IMR-90 (cell line): ENCODE measurements around the gene FOXO3. TPM values are rescaled to one million over a fixed set of nuclear protein-coding genes. Genes with fewer than 3 reads are reported as not detected.
A peak's percentile ranks its signal among the peaks of the same experiment; 100 is the strongest.

Experiments used
- ATAC-seq: fragments of 200-7000 bp; cut with Tn5 transposase; 2 replicates; pipeline ENCODE4 v1.9.1; 2020; ENCODE audit warnings: low read depth, mild to moderate bottlenecking, moderate library complexity
- BruUV-seq: library from RNA; stranded (reverse); fragments of 400-500 nt; replicated peaks from 2 replicates; lab custom pipeline; 2021; lab: Mats Ljungman, UMichigan
- CTCF ChIA-PET: fragments of 300-600 bp; formaldehyde crosslinking; extraction: SDS; loops from one replicate; lab custom pipeline; 2021; ENCODE audit warnings: antibody characterized with exemption; lab: Yijun Ruan, JAX
- POLR2A ChIA-PET: fragments of 300-600 bp; sonication (Branson Sonifier 250); formaldehyde crosslinking; loops from one replicate; lab custom pipeline; 2022; ENCODE audit warnings: antibody characterized with exemption; ENCODE audit not compliant: unreplicated experiment; lab: Charles Lee
- DNase-seq: peaks from one replicate; pipeline ENCODE4 v3.0.0; 2013
- H2AFZ ChIP-seq: replicated peaks from 2 replicates; pipeline ENCODE3; 2013; ENCODE audit warnings: low read length, mild to moderate bottlenecking; ENCODE audit not compliant: poor library complexity
- H2AK5ac ChIP-seq: 2 replicates; pipeline ENCODE4 v1.6.1; 2013; ENCODE audit warnings: low read depth, low read length, inconsistent platforms
- H2AK9ac ChIP-seq: replicated peaks from 2 replicates; pipeline ENCODE3; 2013; ENCODE audit warnings: mild to moderate bottlenecking, low read depth, low read length, moderate library complexity; ENCODE audit not compliant: poor library complexity
- H2BK120ac ChIP-seq: 2 replicates; pipeline ENCODE4 v1.6.1; 2013; ENCODE audit warnings: low read depth, low read length, inconsistent platforms
- H2BK15ac ChIP-seq: 3 replicates; pipeline ENCODE4 v1.6.1; 2013; ENCODE audit warnings: low read depth, low read length, inconsistent platforms
- H2BK20ac ChIP-seq: 2 replicates; pipeline ENCODE4 v1.6.1; 2013; ENCODE audit warnings: low read depth, mild to moderate bottlenecking, inconsistent platforms, low read length, moderate library complexity
- H2BK5ac ChIP-seq: 2 replicates; pipeline ENCODE4 v1.6.1; 2013; ENCODE audit warnings: mild to moderate bottlenecking, low read depth, low read length, inconsistent platforms; ENCODE audit not compliant: poor library complexity, severe bottlenecking
- H3K14ac ChIP-seq: replicated peaks from 2 replicates; pipeline ENCODE4 v1.6.1; 2013; ENCODE audit warnings: low read depth, low read length, inconsistent platforms
- H3K18ac ChIP-seq: 2 replicates; pipeline ENCODE4 v1.6.1; 2013; ENCODE audit warnings: low read depth, low read length, control low read depth
- H3K23ac ChIP-seq: 2 replicates; pipeline ENCODE4 v1.6.1; 2013; ENCODE audit warnings: low read depth, low read length, inconsistent platforms
- H3K27ac ChIP-seq: 2 replicates; pipeline ENCODE4 v1.5.1; 2013; ENCODE audit warnings: mild to moderate bottlenecking, control low read depth, low read length; ENCODE audit not compliant: insufficient read depth
- H3K27me3 ChIP-seq: 2 replicates; pipeline ENCODE4 v1.6.1; 2013; ENCODE audit warnings: low read length; ENCODE audit not compliant: control insufficient read depth, insufficient read depth
- H3K36me3 ChIP-seq: 2 replicates; pipeline ENCODE4 v1.6.1; 2013; ENCODE audit warnings: low read length, mixed read lengths; ENCODE audit not compliant: control insufficient read depth, insufficient read depth
- H3K4ac ChIP-seq: 2 replicates; pipeline ENCODE4 v1.6.1; 2013; ENCODE audit warnings: low read depth, low read length, inconsistent platforms
- H3K4me1 ChIP-seq: 2 replicates; pipeline ENCODE4 v1.6.1; 2013; ENCODE audit warnings: low read length, mixed read lengths; ENCODE audit not compliant: control insufficient read depth, insufficient read depth
- H3K4me2 ChIP-seq: 2 replicates; pipeline ENCODE4 v1.6.1; 2013; ENCODE audit warnings: low read depth, mild to moderate bottlenecking, control low read depth, low read length, moderate library complexity
- H3K4me3 ChIP-seq: 2 replicates; pipeline ENCODE4 v1.5.1; 2013; ENCODE audit warnings: low read depth, mild to moderate bottlenecking, control low read depth, low read length, moderate library complexity; ENCODE audit not compliant: insufficient read depth
- H3K56ac ChIP-seq: 2 replicates; pipeline ENCODE4 v1.6.1; 2013; ENCODE audit warnings: low read length, inconsistent platforms; ENCODE audit not compliant: insufficient read depth; ENCODE audit errors: extremely low read depth
- H3K79me1 ChIP-seq, 2 experiments: 2 replicates each; pipeline ENCODE4 v1.6.1; 2013; ENCODE audit warnings: low read length in 2 of 2, inconsistent platforms in 1 of 2, low read depth in 1 of 2
- H3K9ac ChIP-seq: 2 replicates; pipeline ENCODE4 v1.6.1; 2013; ENCODE audit warnings: low read depth, low read length, control low read depth
- H3K9me1 ChIP-seq: 2 replicates; pipeline ENCODE4 v1.6.1; 2013; ENCODE audit warnings: low read length, inconsistent platforms; ENCODE audit not compliant: insufficient read depth
- H3K9me3 ChIP-seq: 2 replicates; pipeline ENCODE4 v1.6.1; 2013; ENCODE audit warnings: low read length; ENCODE audit not compliant: control insufficient read depth, insufficient read depth
- H4K20me1 ChIP-seq: 2 replicates; pipeline ENCODE4 v1.6.1; 2013; ENCODE audit warnings: low read length, inconsistent platforms; ENCODE audit not compliant: insufficient read depth
- H4K5ac ChIP-seq: 2 replicates; pipeline ENCODE4 v1.6.1; 2013; ENCODE audit warnings: mild to moderate bottlenecking, low read depth, low read length, control low read depth
- H4K8ac ChIP-seq, 2 experiments: 2 replicates each; pipeline ENCODE4 v1.6.1; 2013; ENCODE audit warnings: low read depth in 2 of 2, low read length in 2 of 2, control low read depth in 1 of 2, inconsistent platforms in 1 of 2
- H4K91ac ChIP-seq: 2 replicates; pipeline ENCODE4 v1.6.1; 2013; ENCODE audit warnings: low read depth, low read length, inconsistent platforms; ENCODE audit not compliant: insufficient read depth
- BHLHE40 ChIP-seq: fragments of 150-350 bp; IDR thresholded peaks from 2 replicates; pipeline ENCODE4 v1.6.1; 2016; ENCODE audit warnings: mild to moderate bottlenecking, low read depth, low read length
- CHD1 ChIP-seq: IDR thresholded peaks from 2 replicates; pipeline ENCODE4 v1.6.1; 2012; ENCODE audit warnings: low read depth, low read length, improper control_type of control experiment
- CTCF ChIP-seq: conservative IDR thresholded peaks from 2 replicates; pipeline ENCODE4 v1.5.1; 2012; ENCODE audit warnings: mild to moderate bottlenecking, low read depth, low read length, improper control_type of control experiment
- NFE2L2 ChIP-seq: fragments of 150-350 bp; IDR thresholded peaks from 2 replicates; pipeline ENCODE4 v1.6.1; 2016; ENCODE audit warnings: low read depth, mild to moderate bottlenecking, low read length
- RAD21 ChIP-seq: IDR thresholded peaks from 2 replicates; pipeline ENCODE4 v1.6.1; 2012; ENCODE audit warnings: low read length, improper control_type of control experiment
- WGBS, 2 experiments: methylation state at CpG; one replicate each; pipeline versions ENCODE4 v1.1.5 to v1.1.7; 2013; ENCODE audit warnings: missing lambda C conversion rate in 2 of 2; ENCODE audit not compliant: insufficient read length in 1 of 2; ENCODE audit errors: extremely low coverage in 2 of 2; 5-methylcytosine and 5-hydroxymethylcytosine counted together
- dilution Hi-C: fragments of 300-500 bp; cut with HindIII; formaldehyde crosslinking; loops from one replicate; pipeline ENCODE4 v1.14.3; 2018; ENCODE audit warnings: low sequenced_read_pairs; ENCODE audit not compliant: unreplicated experiment
- in situ Hi-C: fragments of 300-500 bp; cut with MboI; formaldehyde crosslinking; loops from 3 replicates; pipeline ENCODE4 v1.14.3; 2019; ENCODE audit warnings: low sequenced_read_pairs, inconsistent platforms, mixed read lengths
- intact Hi-C: fragments of 100-400 bp; cut with micrococcal nuclease; formaldehyde crosslinking; loops from 2 replicates; pipeline ENCODE4 v1.10.0; 2022
- polyA plus RNA-seq, 3 experiments: library from polyadenylated mRNA; depleted of rRNA; stranded (reverse); fragments of >200 nt; gene quantifications; 2 replicates each; pipeline ENCODE4 v1.2.3, GENCODE V29; 2012; ENCODE audit warnings: low replicate concordance in 1 of 3
- total RNA-seq: library from RNA; depleted of rRNA; stranded (reverse); fragments of >200 nt; gene quantifications from 2 replicates; pipeline ENCODE4 v1.2.3, GENCODE V29; 2012

FOXO3 gene
- total and polyA plus RNA-seq, 2 of the 4 experiments (the other 2 are of a cell fraction) = 17.5 to 38.7 TPM

- no peak overlapping the region for H3K9ac ChIP-seq
- no TSS peak for BruUV-seq
- H4K8ac ChIP-seq = no peak overlapping the region
- WGBS, 2 experiments = no CpG with 5 or more reads among the region's 6 CpGs
- H3K27me3 ChIP-seq = no peaks in the 10 kb centered on the region
- POLR2A ChIA-PET = no interaction called here
- no peak overlapping the region for H2BK5ac ChIP-seq
- intact Hi-C loops = no loop called here
- TF ChIP-seq RAD21 (no peak), BHLHE40 (no peak), NFE2L2 (no peak), CTCF (no peak), CHD1 (no peak)
- no peaks in the 10 kb centered on the region for H3K79me1 ChIP-seq
- H4K20me1 ChIP-seq = no peaks in the 10 kb centered on the region
- H4K91ac ChIP-seq = no peak overlapping the region
- no peak overlapping the region for H2BK120ac ChIP-seq
- no peak overlapping the region for H3K56ac ChIP-seq
- no peak overlapping the region for H3K4me3 ChIP-seq
- no peak overlapping the region for H2BK15ac ChIP-seq
- H2BK20ac ChIP-seq = 0 out of 2 replicates have a peak overlapping the region, but pooled peaks have one; percentile 3
- H3K9me1 ChIP-seq = 0 out of 2 replicates have a peak, but pooled peaks cover 7% of the 10 kb centered on the region
- no peaks in the 10 kb centered on the region for H3K36me3 ChIP-seq
- ATAC-seq (no peak), DNase-seq (no peak)
- H2AK5ac ChIP-seq = no peak overlapping the region
- peak overlapping the region; percentile 6; the same call in 1 of the 2 replicates for H3K18ac ChIP-seq
- CTCF ChIA-PET = interaction anchor here (1.3 kb wide), 1 partner anchor 347 kb away, joined by 5 read pairs; no protein-coding TSS in a partner anchor
- in situ Hi-C loops = loop anchor here (5.0 to 25.0 kb wide), 2 partner anchors 236 to 841 kb away; partner anchors contain the start of gene CD164
- no peak overlapping the region for H3K14ac ChIP-seq
- H3K4ac ChIP-seq = no peak overlapping the region
- H3K23ac ChIP-seq = no peak overlapping the region
- no peak overlapping the region for H3K4me2 ChIP-seq
- H3K4me1 ChIP-seq = peaks cover 16% of the 10 kb centered on the region
- no peak overlapping the region for H3K27ac ChIP-seq
- H2AK9ac ChIP-seq = no peak overlapping the region
- dilution Hi-C loops = loop anchor here (25.0 kb wide), 1 partner anchor 516 kb away; no protein-coding TSS in a partner anchor
- no peak overlapping the region for H2AFZ ChIP-seq
- no peaks in the 10 kb centered on the region for H3K9me3 ChIP-seq
- H4K5ac ChIP-seq = no peak overlapping the region
Observed at GRCh38 chr6:108546079-108547049, 14.4 kb upstream of the FOXO3 start.
